Activated CD8-positive, alpha-beta T cell treated with anti-CD3 and anti-CD28 coated beads for 36 hours (primary cell): ENCODE measurements around the gene RAPGEF1. TPM values are rescaled to one million over a fixed set of nuclear protein-coding genes. Genes with fewer than 3 reads are reported as not detected.

Experiments
- ATAC-seq: fragments of 200-7000 bp; cut with Tn5 transposase; one replicate; pipeline ENCODE4 v1.10.0; 2021; ENCODE audit warnings: mild to moderate bottlenecking, moderate library complexity
- CTCF ChIA-PET: fragments of 350-600 bp; sonication (Branson Sonifier 250); formaldehyde crosslinking; loops from one replicate; lab custom pipeline; 2021; ENCODE audit warnings: antibody characterized with exemption; lab: Charles Lee
- POLR2A ChIA-PET: fragments of 350-600 bp; sonication (Branson Sonifier 250); formaldehyde crosslinking; loops from one replicate; lab custom pipeline; 2021; ENCODE audit warnings: antibody characterized with exemption; lab: Charles Lee
- DNase-seq: peaks from one replicate; pipeline ENCODE4 v3.0.0-alpha.2; 2020
- H3K27ac Mint-ChIP-seq: one replicate; pipeline ENCODE4 v1.8.0; 2021; ENCODE audit warnings: mild to moderate bottlenecking, mixed read lengths
- H3K27me3 Mint-ChIP-seq: one replicate; pipeline ENCODE4 v1.8.0; 2021; ENCODE audit warnings: mixed read lengths
- H3K36me3 Mint-ChIP-seq: one replicate; pipeline ENCODE4 v1.8.0; 2021; ENCODE audit warnings: low read depth, mixed read lengths
- H3K4me1 Mint-ChIP-seq: one replicate; pipeline ENCODE4 v1.8.0; 2021; ENCODE audit warnings: low read depth, mixed read lengths
- H3K4me3 Mint-ChIP-seq: one replicate; pipeline ENCODE4 v1.8.0; 2021; ENCODE audit warnings: mild to moderate bottlenecking, moderate library complexity, mixed read lengths
- H3K9me3 Mint-ChIP-seq: one replicate; pipeline ENCODE4 v1.8.0; 2021; ENCODE audit warnings: mixed read lengths
- intact Hi-C: fragments of 100-400 bp; cut with micrococcal nuclease; formaldehyde crosslinking; loops from one replicate; pipeline ENCODE4 v1.10.0; 2022
- total RNA-seq, 2 experiments: library from RNA; stranded (reverse); gene quantifications; one replicate each; pipeline ENCODE4 v1.2.3, GENCODE V29; 2021
- TF ChIP-seq, protein P1 (sequence below): fragments of 200-600 bp; IDR thresholded peaks from one replicate; pipeline ENCODE4 v1.8.0; 2022; ENCODE audit warnings: antibody characterized with exemption, mild to moderate bottlenecking

The RAPGEF1 gene
- total RNA-seq, 2 experiments from 2014 or later, result 84.5 to 85.2 TPM

DNA sequence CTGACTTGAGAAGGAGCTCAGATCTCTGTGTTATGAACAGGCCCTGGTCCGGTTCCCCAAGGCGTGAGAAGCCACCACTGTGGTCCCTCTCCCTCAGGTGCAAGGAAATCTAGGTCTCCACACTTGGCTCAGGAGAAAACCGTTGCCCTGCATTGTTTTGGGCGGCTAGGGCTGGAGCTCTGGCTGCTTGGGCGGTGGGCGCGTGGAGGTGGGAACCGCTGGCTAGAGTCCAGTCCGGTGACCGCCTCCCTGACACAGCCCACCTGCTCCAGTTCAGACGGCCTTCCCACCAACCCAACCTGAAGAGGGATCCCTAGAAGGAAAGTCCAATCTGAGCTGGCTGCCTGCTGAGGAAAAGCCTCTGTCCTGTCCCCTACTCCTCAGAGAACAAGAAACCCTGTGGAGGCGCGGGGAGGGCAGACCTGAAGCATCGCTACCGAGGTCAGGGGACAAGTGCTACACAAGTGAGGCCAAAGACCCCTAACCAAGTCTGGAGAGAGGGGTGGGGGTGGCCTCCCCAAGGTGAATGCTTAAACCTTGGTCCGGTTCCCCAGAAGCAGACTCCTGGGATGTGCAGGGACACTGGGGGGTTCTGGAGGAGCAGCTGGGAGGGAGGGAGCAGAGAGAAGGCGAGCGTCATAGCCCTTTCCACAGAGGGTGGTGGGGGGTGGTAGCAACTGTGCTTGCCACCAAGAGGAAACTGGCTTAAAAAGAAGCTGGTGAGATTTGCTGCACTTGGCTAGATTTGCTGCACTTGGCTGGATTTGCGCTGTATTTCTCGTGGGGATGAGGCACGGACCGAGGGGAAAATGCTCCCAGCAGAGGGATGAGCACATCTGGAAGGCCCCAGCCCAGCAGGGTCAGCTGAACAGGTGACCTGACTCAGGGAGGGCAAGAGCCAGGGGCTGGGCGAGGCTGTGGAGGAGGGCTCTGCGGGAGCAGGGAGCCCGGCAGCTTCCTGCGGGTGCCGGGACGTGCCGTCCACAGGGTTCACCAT lies 65.2 kb downstream of the RAPGEF1 start:
- DNase-seq, result no peak
- CTCF ChIA-PET, result interaction anchor here (0.6 to 1.8 kb wide), 4 partner anchors 17 to 407 kb away, joined by 3 to 8 read pairs (median 4); no protein-coding TSS in a partner anchor
- TF ChIP-seq, protein P1, sequence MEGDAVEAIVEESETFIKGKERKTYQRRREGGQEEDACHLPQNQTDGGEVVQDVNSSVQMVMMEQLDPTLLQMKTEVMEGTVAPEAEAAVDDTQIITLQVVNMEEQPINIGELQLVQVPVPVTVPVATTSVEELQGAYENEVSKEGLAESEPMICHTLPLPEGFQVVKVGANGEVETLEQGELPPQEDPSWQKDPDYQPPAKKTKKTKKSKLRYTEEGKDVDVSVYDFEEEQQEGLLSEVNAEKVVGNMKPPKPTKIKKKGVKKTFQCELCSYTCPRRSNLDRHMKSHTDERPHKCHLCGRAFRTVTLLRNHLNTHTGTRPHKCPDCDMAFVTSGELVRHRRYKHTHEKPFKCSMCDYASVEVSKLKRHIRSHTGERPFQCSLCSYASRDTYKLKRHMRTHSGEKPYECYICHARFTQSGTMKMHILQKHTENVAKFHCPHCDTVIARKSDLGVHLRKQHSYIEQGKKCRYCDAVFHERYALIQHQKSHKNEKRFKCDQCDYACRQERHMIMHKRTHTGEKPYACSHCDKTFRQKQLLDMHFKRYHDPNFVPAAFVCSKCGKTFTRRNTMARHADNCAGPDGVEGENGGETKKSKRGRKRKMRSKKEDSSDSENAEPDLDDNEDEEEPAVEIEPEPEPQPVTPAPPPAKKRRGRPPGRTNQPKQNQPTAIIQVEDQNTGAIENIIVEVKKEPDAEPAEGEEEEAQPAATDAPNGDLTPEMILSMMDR, result no peak
- peak overlapping the region; percentile 31 for H3K4me3 Mint-ChIP-seq
- H3K4me1 Mint-ChIP-seq, result peaks cover 88% of the 10 kb centered on the region
- POLR2A ChIA-PET, result interaction anchor here (0.9 to 4.6 kb wide), 4 partner anchors 10 to 65 kb away, joined by 3 to 18 read pairs (median 7); partner anchors contain the start of gene RAPGEF1
- no peaks in the 10 kb centered on the region for H3K27me3 Mint-ChIP-seq
- peaks cover 13% of the 10 kb centered on the region for H3K36me3 Mint-ChIP-seq
- peak overlapping the region; percentile 94 for H3K27ac Mint-ChIP-seq
- ATAC-seq, result no peak
- H3K9me3 Mint-ChIP-seq, result no peaks in the 10 kb centered on the region
- intact Hi-C loops, result no loop called here

DNA sequence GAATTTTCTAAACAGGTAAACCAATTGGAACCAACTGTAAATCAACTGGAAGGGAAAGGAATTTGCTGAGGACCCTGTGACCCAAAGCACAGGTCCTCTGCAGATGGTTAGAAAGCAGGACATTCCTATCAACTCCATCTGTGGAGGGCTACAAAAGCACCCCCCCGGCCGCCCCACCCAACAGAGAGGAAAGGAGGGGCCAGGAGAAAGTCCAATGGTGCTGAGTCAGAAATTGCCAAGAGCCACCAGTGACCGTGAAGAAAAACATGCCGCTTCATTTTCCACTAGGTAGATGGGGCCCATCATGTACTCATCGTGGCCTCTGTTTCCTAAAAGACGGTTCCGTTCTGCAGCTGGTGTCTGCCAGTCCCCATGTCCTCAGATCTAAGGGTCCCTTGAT lies 66.3 kb downstream of the RAPGEF1 start:
- Mint-ChIP-seq H3K27ac (peak overlapping the region; percentile 60), H3K4me1 (peaks cover 88% of the 10 kb centered on the region), H3K9me3 (no peaks in the 10 kb centered on the region), H3K4me3 (peak overlapping the region; percentile 16), H3K27me3 (no peaks in the 10 kb centered on the region), H3K36me3 (peaks cover 11% of the 10 kb centered on the region)
- TF ChIP-seq, protein P1, result no peak
- ChIA-PET CTCF (interaction anchor here (1.8 kb wide), 1 partner anchor 63 kb away, joined by 4 read pairs; no protein-coding TSS in a partner anchor), POLR2A (interaction anchor here (0.9 kb wide), 1 partner anchor 12 kb away, joined by 3 read pairs; no protein-coding TSS in a partner anchor)
- intact Hi-C loops, result no loop called here
- ATAC-seq (no peak), DNase-seq (no peak)

DNA sequence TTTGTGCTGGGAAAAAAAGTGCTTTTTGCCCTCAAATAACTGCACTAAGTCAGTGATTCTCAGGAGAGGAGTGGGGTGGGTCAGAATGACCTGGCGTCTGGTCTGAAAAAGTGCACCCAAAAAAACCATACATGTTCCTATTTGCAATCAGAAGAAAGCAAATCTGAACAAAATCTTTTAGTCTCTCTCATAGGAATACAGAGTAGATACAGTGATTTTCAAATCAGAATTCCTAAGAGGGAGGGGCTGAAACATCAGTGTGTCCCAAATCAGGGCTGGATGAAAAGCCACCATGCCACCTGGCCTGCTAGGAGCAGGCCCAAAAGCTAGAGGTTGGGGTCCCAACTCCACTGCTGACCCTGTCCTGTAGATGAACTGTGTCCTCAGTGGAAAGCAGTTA lies 66.8 kb downstream of the RAPGEF1 start:
- TF ChIP-seq, protein P1, result no peak
- no peak for ATAC-seq
- DNase-seq, result no peak
- no peaks in the 10 kb centered on the region for H3K9me3 Mint-ChIP-seq
- peaks cover 87% of the 10 kb centered on the region for H3K4me1 Mint-ChIP-seq
- H3K4me3 Mint-ChIP-seq, result no peak overlapping the region
- H3K27ac Mint-ChIP-seq, result peak overlapping the region; percentile 100
- no peaks in the 10 kb centered on the region for H3K27me3 Mint-ChIP-seq
- POLR2A ChIA-PET, result no interaction called here
- CTCF ChIA-PET, result interaction anchor here (1.8 kb wide), 1 partner anchor 64 kb away, joined by 4 read pairs; no protein-coding TSS in a partner anchor
- peaks cover 11% of the 10 kb centered on the region for H3K36me3 Mint-ChIP-seq
- intact Hi-C loops, result no loop called here

DNA sequence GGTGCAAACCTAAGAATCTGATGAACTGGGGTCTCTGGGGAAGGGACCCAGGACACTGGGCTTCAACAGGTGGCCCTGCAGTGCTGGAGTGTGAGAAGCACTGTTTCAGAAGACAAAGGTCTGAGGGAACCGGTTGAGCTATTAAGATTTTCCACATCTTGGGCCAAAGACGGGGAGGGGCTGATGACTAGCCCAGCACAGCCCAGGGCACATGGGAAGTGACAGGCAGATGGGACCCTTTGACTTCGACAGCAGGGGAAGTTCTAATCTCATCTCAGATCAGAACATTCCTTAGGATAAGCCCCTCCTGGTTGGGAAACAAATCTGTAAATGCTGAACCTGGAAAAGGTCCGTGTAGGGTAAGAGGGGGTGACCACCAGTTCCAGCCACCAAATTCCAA lies 67.4 kb downstream of the RAPGEF1 start:
- H3K9me3 Mint-ChIP-seq, result no peaks in the 10 kb centered on the region
- H3K27me3 Mint-ChIP-seq, result no peaks in the 10 kb centered on the region
- peak overlapping the region; percentile 100 for H3K27ac Mint-ChIP-seq
- ChIA-PET CTCF (interaction anchor here (1.2 kb wide), 1 partner anchor 13 kb away, joined by 5 read pairs; no protein-coding TSS in a partner anchor), POLR2A (interaction anchor here (1.4 kb wide), 1 partner anchor 13 kb away, joined by 4 read pairs; no protein-coding TSS in a partner anchor)
- intact Hi-C loops, result no loop called here
- DNase-seq, result peak; percentile 39
- ATAC-seq, result no peak
- peaks cover 11% of the 10 kb centered on the region for H3K36me3 Mint-ChIP-seq
- peaks cover 87% of the 10 kb centered on the region for H3K4me1 Mint-ChIP-seq
- TF ChIP-seq, protein P1, result no peak
- H3K4me3 Mint-ChIP-seq, result no peak overlapping the region
